ENCODE results near the gene TCEAL9.
"Not testable (repeated sequence)": the region's sequence is repeated elsewhere in the genome, so short reads cannot be mapped to it uniquely, and the experiment has no call there.

Gene TCEAL9

DNA sequence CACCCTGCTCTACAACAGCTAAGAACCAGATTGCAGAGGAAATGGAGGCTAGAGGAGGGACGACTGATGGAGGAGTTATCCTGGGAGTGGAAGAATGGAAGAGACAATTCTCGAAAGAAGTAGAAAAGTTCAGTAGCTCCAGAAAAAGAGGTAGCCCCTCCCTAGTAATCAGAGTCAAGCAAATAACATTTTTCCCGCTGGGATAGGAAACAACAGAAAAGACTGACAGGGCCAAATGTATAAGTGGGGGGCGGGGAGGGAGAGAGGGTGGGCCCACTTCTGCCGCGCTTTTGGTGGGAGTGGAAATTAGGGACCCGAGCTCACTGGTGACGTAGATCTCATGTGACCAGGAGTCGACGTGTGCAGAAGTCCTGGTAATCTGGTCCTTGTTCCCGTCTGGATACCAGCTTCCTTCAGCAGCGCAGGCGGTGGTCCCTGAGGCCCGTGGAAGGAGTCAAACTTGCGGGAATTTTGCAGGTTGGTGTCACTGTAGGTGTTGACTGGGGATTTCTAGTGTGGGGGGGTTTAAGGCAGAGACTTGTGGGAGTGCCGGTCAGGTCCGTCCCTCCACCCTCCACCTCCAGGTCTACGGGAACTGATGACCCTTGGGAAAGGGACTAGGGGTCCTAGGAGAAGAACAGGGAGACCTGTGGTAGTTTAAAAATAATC is at the start of gene TCEAL9:
Gene TCEAL9 (plus strand): TSS at position 377 of the 669 bp plus-strand sequence. CDS start 1,179 bp downstream, outside the sequence.
- peaks cover 6% of the 10 kb centered on the region; the same call in 1 of the 2 replicates for H3K4me1 ChIP-seq (ENCODE audit: insufficient read depth, low read length)
- H3K9me3 ChIP-seq (ENCODE audit: control insufficient read depth, insufficient read depth, low read length), result no peaks in the 10 kb centered on the region
- H3K9ac ChIP-seq (ENCODE audit: low read depth, low read length), result peak within 1 kb of the TSS; percentile 88
- H3K36me3 ChIP-seq (ENCODE audit: insufficient read depth, low read length), result no peaks in the 10 kb centered on the region

DNA sequence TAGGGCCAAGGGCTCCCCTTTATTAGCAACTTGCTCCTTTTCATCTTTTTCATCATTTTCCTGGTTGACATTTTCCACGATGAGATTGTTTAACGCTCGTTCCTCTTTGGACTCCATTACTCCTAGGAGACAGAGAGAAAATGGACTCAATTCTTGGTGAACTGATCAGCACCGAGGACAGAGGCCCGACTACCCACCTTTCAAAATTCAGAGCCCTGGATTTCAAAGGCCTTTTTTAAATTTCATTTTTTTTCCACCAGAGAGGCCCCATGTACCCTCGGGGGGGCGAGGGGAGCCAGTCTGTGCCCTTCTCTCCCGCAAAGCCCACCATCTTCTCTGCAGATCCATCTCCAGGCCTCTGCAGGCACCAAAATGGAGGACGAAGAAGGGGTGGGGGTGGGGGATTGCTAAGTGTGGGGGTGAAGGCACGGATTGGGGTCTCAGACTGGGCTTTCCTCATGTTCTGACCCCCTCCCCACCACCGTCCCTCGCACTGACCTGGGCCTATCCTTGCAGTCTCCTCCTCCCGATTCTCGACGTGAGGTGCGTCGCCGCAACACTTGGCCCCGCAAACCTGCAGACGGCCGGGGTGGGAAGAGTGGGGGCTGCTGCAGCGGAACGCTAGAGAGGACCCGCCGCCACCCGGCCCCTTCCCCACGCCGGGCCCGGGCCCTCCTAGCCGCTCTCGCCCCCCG is 46.3 kb upstream of the TCEAL9 start:
- no peaks in the 10 kb centered on the region for H3K4me1 ChIP-seq (ENCODE audit: insufficient read depth, low read length)
- H3K9me3 ChIP-seq (ENCODE audit: control insufficient read depth, insufficient read depth, low read length), result no peaks in the 10 kb centered on the region
- H3K36me3 ChIP-seq (ENCODE audit: insufficient read depth, low read length), result peaks cover 4% of the 10 kb centered on the region
- peak overlapping the region; percentile 92 for H3K9ac ChIP-seq (ENCODE audit: low read depth, low read length)

DNA sequence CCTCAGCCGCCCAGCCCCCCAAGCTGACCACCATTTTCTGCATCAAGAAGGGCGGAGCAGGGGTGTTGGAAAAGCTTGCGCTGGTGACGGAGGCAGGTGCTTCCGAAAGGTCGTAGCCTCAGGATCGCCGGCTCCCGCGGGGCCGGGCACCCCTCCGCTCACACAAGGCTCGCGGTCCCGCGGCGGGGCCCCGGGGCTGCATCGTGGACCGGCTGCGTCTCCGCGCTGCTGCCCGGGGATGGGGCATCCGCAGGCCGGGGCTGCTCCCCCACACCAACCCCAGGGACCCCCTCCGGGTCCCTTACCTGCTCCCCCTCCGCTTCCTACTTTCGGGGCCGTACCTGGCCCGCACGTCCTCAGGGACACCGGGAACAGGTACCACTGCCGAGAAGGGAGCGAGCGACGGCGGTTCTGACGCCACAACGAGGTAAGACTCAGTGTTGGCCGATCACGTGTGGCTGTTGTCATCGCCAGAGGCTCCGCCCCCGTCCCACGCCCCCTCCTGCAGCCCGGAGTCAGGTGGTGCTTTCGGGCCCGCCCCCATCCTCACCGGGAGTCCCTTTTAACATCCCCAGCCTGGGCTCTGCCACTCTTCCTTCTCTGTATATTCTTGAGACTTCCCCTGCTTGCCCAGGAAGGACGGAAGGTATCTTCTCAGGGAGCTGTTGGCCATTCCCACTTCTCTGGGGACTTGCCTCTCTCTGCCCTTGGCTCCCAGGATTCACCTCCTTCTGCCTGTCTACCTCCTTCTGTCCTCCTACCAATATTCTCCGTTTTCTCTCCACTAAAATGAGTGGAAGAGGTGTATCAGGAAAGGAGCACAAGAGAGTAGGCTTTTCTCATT is 45.5 kb upstream of the TCEAL9 start, which contains the start of gene BEX2:
Gene BEX2 (minus strand): TSS at position 436 of the 844 bp plus-strand sequence. CDS start 1,014 bp downstream, outside the sequence.
- peak within 1 kb of the TSS; percentile 92 for H3K9ac ChIP-seq (ENCODE audit: low read depth, low read length)
- no peaks in the 10 kb centered on the region for H3K9me3 ChIP-seq (ENCODE audit: control insufficient read depth, insufficient read depth, low read length)
- no peaks in the 10 kb centered on the region for H3K4me1 ChIP-seq (ENCODE audit: insufficient read depth, low read length)
- peaks cover 4% of the 10 kb centered on the region for H3K36me3 ChIP-seq (ENCODE audit: insufficient read depth, low read length)

- Histone ChIP-seq H3K4me1 (ENCODE audit: insufficient read depth, low read length) (no peaks in the 10 kb centered on the region), H3K36me3 (ENCODE audit: insufficient read depth, low read length) (peaks cover 4% of the 10 kb centered on the region), H3K9ac (ENCODE audit: low read depth, low read length) (peak overlapping the region; percentile 92; the same call in 1 of the 2 replicates), H3K9me3 (ENCODE audit: control insufficient read depth, insufficient read depth, low read length) (no peaks in the 10 kb centered on the region)
Measured at GRCh38 chrX:103311399-103311780, 44.9 kb upstream of the TCEAL9 start.

GRCh38 chrX:103329991-103330390 is 26.3 kb upstream of the TCEAL9 start, which contains the start of gene TCEAL7:
Gene TCEAL7, plus strand, starts transcription at chrX:103330239. Its CDS starts 1,165 bp downstream, at chrX:103331404.
- Histone ChIP-seq H3K9me3 (ENCODE audit: control insufficient read depth, insufficient read depth, low read length) (no peaks in the 10 kb centered on the region), H3K4me1 (ENCODE audit: insufficient read depth, low read length) (peaks cover 16% of the 10 kb centered on the region), H3K36me3 (ENCODE audit: insufficient read depth, low read length) (no peaks in the 10 kb centered on the region), H3K9ac (ENCODE audit: low read depth, low read length) (peak within 1 kb of the TSS; percentile 50)

- peak overlapping the region; percentile 50; the same call in 1 of the 2 replicates for H3K9ac ChIP-seq (ENCODE audit: low read depth, low read length)
- H3K9me3 ChIP-seq (ENCODE audit: control insufficient read depth, insufficient read depth, low read length), result no peaks in the 10 kb centered on the region
- H3K36me3 ChIP-seq (ENCODE audit: insufficient read depth, low read length), result no peaks in the 10 kb centered on the region
- peaks cover 16% of the 10 kb centered on the region for H3K4me1 ChIP-seq (ENCODE audit: insufficient read depth, low read length)
Measured at GRCh38 chrX:103330681-103331288, 25.5 kb upstream of the TCEAL9 start.

DNA sequence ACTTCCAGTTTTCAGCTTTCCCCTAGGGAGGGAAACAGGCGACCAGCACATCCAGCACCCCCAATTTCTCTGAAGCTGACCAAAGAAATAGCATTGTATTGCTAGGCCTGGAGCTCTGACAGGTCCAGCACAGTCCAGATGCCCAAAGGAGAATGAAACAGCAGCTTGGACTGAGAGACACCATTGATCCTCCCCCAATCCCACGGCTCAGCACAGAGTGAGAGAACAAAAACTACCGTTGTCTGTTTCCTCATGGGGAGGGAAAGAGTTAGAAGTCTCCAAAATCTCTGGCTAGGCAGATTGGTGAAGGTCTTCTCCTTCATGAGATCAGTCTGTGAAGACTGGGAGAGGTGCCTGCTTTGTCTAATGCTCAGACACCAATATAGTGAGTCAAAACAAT is 17.6 kb upstream of the TCEAL9 start:
- Histone ChIP-seq H3K4me1 (ENCODE audit: insufficient read depth, low read length) (0 out of 2 replicates have a peak, but pooled peaks cover 4% of the 10 kb centered on the region), H3K9ac (ENCODE audit: low read depth, low read length) (no peak overlapping the region), H3K9me3 (ENCODE audit: control insufficient read depth, insufficient read depth, low read length) (no peaks in the 10 kb centered on the region), H3K36me3 (ENCODE audit: insufficient read depth, low read length) (no peaks in the 10 kb centered on the region)

DNA sequence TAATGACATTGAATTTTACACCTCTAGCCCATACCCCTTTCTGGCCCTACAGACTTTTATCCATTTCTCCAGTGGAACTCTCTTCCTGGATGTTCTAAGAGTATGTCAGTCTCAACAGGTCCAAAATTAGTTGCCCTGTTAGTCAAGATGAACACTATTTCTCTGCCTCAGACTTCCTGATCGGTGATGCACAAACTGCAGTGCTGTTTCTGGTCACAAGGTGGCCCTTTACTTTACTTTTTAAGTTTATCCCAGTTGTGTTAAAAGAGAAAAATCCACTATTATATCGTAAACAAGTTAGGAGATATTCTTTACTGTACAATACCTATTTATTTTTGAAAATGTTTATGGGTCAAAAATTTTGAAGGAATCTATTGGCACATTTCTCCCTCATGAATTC is 13.2 kb upstream of the TCEAL9 start:
- Histone ChIP-seq H3K9ac (ENCODE audit: low read depth, low read length) (no peak overlapping the region), H3K9me3 (ENCODE audit: control insufficient read depth, insufficient read depth, low read length) (no peaks in the 10 kb centered on the region), H3K36me3 (ENCODE audit: insufficient read depth, low read length) (no peaks in the 10 kb centered on the region), H3K4me1 (ENCODE audit: insufficient read depth, low read length) (no peaks in the 10 kb centered on the region)

- Histone ChIP-seq H3K36me3 (ENCODE audit: insufficient read depth, low read length) (no peaks in the 10 kb centered on the region), H3K4me1 (ENCODE audit: insufficient read depth, low read length) (no peaks in the 10 kb centered on the region), H3K9ac (ENCODE audit: low read depth, low read length) (no peak overlapping the region), H3K9me3 (ENCODE audit: control insufficient read depth, insufficient read depth, low read length) (no peaks in the 10 kb centered on the region)
Measured at GRCh38 chrX:103344606-103345005, 11.7 kb upstream of the TCEAL9 start.

DNA sequence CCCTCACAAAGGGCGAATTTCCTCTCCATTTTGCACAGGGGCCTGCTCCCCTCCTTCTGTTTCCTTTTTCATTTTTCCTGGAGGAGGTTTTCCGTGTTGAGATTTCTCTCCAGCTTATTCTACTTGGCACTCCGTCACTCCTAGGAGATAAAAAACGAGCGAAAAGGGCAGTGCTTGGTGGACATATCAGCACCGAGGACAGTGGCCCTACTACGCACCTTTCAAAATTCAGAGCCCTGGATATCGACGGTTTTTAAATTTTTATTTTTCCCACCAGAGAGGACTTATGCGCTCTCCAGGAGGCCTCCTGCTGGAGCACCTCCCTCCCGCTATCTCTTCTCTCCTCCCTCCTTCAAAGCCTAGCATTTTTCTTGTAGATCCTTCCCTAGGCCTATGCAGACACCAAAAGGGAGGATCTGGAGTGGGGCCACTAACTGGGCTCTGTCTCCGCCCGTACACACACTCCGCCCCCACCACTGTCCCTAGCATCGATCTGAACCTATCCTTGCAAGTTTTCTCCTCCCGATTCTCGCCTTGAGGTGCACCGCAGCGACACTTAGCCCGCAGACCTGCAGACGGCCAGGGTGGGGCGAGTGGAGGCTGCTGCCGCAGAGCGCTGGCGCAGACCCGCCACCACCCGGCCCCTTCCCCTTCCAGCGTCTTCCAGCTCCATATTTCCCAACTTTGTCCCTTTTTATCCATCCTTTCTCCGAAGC is 8.5 kb upstream of the TCEAL9 start:
- H3K9me3 ChIP-seq (ENCODE audit: control insufficient read depth, insufficient read depth, low read length), result no peaks in the 10 kb centered on the region
- H3K4me1 ChIP-seq (ENCODE audit: insufficient read depth, low read length), result peaks cover 11% of the 10 kb centered on the region
- H3K36me3 ChIP-seq (ENCODE audit: insufficient read depth, low read length), result no peaks in the 10 kb centered on the region
- peak overlapping the region; percentile 45; the same call in 1 of the 2 replicates for H3K9ac ChIP-seq (ENCODE audit: low read depth, low read length)

GRCh38 chrX:103356858-103357257 is 552 bp downstream of the TCEAL9 start:
- Histone ChIP-seq H3K4me1 (ENCODE audit: insufficient read depth, low read length) (peaks cover 11% of the 10 kb centered on the region), H3K36me3 (ENCODE audit: insufficient read depth, low read length) (no peaks in the 10 kb centered on the region), H3K9ac (ENCODE audit: low read depth, low read length) (peak overlapping the region; percentile 88), H3K9me3 (ENCODE audit: control insufficient read depth, insufficient read depth, low read length) (no peaks in the 10 kb centered on the region)

DNA sequence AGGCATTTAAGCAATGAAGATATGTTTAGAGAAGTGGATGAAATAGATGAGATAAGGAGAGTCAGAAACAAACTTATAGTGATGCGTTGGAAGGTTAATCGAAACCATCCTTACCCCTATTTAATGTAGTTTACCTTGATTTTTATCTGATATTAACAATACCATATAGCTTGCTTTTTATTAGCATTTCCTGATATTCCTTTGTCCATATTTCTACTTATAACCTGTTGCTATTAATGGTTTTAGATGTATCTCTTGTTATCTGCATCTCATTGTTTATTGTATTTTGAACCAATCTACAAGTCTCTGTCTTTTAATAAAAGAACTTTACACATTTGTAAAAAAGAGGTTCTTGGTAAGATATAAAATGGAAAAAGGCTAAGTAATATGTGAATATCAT is 1.6 kb downstream of the TCEAL9 start:
- Histone ChIP-seq H3K4me1 (ENCODE audit: insufficient read depth, low read length) (peaks cover 16% of the 10 kb centered on the region), H3K36me3 (ENCODE audit: insufficient read depth, low read length) (no peaks in the 10 kb centered on the region), H3K9ac (ENCODE audit: low read depth, low read length) (no peak overlapping the region; the same call in 1 of the 2 replicates), H3K9me3 (ENCODE audit: control insufficient read depth, insufficient read depth, low read length) (no peaks in the 10 kb centered on the region)

DNA sequence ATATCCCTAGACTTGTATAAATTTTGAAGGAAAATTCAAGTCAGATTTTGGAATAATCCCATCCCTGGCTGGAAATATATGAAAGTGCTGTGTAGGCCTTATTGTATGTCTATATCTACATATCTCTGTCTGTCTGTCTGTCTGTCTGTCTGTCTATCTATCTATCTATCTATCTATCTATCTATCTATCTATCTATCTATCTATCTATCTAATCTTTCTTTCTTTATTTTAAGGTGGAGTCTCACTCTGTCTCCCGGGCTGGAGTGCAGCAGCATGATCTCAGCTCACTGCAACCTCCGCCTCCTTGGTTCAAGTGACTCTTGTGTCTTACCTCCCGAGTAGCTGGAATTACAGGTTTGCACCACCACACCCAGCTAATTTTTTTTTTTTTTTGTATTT is 3.3 kb downstream of the TCEAL9 start:
- H3K9me3 ChIP-seq (ENCODE audit: control insufficient read depth, insufficient read depth, low read length); H3K9ac ChIP-seq (ENCODE audit: low read depth, low read length); H3K36me3 ChIP-seq (ENCODE audit: insufficient read depth, low read length): not testable (repeated sequence)
- peaks cover 18% of the 10 kb centered on the region for H3K4me1 ChIP-seq (ENCODE audit: insufficient read depth, low read length)

Measured in ES-I3 (cell line).